HG03558 (cell line): ENCODE results near the gene PAQR6.

Experiments used
- ATAC-seq: cut with Tn5 transposase; IDR thresholded peaks from one replicate; pipeline ENCODE4 v1.9.1; 2021; ENCODE audit warnings: moderate number of reproducible peaks; ENCODE audit not compliant: unreplicated experiment; ENCODE audit errors: extremely low read depth

PAQR6 gene

DNA sequence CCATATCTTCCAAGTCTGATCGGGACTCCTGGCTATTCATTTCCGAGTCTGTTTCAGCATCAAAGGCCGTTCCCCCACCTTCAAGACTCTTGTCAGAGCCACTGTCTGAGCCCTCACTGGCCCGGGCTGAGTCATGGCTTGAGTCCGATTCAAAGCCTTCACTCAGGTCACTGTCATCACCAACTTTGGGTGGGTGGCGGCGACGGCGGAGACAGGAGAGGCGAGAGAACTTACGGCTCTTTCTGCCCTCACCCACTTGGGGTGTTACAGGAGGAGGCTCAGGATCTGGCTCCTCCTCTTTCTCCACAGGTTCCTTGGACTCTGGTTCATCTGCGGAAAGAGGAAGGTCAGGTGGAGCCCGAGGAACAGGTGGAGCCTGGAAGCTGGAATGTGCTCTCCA lies 18.2 kb upstream of the PAQR6 start:
- no peak for ATAC-seq

DNA sequence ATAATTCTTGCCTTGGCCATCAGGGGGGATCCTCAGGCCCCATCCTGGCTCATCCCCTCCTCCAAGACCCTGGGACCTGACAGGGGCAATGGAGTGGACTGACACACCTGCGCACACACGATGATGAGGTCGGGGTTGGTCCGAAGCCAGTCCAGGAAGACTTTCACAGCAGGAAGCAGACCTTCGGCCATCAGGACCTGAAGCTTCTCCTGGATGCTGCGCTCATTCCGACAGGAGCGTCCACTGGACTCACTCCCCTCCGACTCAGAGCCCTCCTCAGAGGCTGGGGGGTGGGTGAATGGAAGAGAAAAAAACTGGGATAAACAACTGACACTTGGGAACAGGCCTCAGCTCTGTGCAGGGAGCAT lies 15.4 kb upstream of the PAQR6 start:
- no peak for ATAC-seq

DNA sequence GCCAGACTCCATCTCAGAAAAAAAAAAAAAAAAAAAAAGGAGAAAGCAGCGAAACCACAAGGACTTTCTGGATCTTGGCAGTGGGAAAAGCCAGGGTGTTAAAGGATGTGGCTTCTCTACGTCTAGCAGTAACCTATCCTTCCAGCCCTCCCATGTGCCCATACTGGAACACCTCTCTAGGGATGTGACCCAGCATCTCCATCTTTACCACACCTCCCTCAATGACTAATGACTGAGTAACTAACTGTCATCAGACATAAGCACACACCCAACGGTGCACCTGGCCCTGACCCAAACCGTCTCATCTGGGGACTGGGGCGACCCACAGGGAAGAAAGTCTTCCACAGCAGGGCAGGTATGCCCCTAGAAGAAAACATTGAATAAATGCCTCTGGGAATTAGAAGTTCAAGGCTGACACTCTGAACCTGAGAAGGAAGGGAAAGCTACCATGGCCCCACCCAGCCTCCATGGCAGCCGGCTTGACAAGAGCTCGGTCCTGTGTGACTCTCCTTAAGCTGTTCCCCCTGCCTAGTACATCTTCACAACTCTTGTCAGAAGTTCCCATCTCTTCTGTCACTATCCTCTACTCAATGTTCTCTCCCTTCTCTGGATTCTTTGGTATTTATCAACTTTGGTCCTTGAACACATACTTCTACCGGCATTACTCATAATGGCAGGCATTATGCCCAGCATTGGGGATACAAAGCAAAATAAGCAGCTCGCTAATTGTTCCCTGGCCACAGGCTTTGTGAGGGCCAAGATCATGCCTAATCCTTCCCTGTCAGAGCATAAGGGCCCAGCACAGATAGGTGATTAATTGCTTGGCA lies 14.8 kb upstream of the PAQR6 start:
- no peak for ATAC-seq

DNA sequence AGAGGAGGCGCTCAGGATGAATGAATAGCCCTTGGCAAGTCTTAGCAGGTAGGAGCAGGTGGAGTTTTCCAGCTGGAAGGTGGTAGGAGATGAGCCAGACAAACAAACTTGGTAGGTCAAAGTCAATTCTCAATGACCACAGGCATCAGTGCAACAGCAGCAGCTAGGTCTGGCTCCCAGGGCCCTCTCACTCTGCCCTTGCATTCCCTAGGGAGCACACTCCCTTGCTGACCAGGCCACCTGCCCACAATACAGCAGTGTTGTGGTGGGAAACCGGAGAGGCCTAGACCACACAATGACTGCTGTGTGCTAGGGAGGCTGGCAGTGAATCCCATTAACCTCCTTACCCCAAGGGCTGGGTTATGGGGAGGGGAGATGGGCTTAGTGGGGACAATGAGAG lies 13.0 kb upstream of the PAQR6 start:
- no peak for ATAC-seq

DNA sequence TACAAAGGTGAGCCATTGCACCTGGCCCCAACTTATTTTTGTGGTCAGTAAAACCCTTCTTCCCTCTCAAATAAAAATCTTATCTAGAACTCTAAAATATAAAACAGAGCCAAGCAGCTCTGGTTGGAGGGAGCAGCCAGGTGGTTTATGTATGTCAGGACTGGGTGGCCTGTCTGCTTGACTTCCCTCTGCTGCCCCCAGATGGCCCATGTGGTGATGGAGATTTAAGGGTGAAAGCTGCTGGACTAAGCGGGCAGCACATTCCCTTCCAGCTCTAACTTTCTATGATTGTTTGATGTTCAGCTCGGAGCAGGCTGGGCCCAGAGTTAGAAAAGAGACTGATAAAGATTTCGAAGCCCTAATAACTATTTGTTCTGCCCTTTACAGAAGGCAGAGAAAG lies 11.9 kb upstream of the PAQR6 start:
- ATAC-seq: no peak

DNA sequence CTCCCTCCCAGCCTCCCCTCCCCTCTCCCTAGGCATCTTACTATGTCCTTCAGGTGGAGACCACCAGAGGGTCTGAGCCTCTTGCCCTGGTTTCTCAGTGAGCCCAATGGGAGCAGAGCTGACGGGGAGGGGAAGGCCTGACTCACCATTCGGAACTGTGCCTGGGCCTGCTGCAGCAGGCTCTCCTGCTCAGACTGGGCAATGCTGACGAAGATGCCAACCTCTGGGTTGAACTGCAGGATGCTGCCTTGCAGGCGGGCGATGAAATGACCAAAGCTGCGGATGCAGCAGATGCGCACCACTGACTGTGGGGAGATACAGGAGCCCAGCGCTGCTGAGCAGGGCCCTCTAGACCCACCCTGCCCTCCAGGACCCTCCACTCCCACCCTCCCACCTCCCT lies 11.0 kb upstream of the PAQR6 start:
- no peak for ATAC-seq

DNA sequence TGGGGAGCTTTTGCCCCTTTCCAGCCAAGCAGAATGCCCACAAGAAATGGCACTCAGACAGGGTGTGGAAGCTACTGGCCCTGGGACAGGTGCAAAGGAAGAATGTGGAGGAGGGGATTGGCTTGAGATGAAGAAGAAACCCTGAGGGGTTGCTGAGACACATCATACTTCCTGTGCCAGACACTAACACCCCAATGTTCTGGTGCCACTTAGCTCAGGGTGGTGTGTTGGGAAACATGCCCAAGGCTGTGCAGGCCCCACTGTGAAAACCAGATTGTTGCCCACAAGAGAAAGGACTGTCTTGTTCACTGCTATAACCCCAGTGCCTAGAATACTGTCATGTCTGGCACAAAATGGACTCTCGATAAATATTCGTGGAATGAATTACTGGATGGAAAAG lies 9.9 kb upstream of the PAQR6 start:
- ATAC-seq: no peak

DNA sequence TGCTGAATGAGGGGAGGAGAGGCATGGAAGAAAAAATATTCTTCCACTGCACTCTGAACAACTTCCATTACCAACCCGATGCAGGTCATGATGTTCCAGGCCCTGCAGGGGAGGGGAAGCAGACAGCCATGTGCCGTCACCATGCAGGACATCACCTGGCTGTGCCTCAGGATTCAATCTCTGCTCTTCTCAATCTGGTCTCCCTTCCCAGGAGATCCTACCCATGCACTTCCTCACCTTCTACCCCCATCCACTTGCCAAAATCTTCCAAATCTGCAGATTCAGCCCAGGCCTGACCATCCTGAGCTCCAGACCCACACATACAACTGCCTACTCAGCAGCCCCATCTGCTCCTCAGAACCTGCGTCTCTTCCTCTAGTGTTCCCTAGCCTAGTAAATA lies 5.8 kb upstream of the PAQR6 start:
- ATAC-seq: no peak

DNA sequence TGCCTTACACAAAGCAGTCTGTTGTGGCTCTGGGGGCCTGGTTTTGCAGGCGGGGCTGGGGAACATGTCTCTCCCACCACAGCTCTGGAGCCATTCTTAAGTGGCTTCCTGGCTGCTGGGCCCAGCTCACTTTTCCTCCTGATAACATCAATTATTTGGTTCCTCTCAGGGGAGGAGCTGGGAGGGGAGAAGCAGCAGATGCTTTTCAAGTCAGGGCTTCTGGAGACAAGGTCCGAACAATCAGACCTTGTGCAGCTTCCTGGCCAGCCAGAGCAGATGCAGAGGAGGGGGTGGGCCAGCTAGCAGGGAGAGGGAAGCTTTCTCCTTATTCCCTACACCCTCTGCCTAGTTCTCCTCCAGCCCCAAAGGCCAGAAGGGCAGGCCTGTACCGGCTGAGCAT lies 3.7 kb upstream of the PAQR6 start:
- no peak for ATAC-seq

DNA sequence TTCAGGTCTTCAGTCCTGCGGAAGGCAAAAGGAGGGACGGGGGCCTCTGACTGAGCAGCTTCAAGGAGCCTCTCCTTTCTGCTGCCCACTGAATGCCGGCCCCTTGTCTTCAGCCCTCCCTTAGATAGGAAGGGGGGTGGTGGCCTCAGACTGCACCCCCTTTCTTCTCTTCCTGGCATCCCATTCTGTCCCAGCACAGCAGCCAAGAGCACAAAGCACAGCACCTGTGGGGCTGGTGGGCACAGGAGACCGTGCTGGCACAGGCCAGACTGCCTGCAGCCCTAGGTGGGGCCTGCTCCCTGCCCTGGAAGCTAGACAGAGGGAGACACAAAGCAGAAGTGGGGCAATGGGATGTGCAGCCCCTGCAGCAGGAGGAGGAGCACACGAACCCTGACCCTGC lies 1.7 kb upstream of the PAQR6 start:
- no peak for ATAC-seq

DNA sequence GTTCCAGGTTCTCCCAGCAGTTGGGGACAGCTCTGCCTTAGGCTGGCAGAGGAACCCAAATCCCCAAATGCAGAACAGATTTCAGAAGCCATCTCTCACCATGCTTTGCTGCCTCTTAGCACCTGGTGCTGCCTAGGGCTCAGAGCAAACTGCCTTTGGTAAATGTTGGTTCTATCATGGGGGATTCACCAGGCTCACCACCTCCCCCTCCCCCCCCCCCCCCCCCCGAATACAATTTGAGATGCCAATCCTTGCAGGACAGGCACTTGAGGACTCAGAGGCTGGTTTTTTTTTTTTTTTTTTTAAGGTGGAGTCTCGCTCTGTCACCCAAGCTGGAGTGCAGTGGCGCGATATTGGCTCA lies 447 bp upstream of the PAQR6 start:
- ATAC-seq: no peak

DNA sequence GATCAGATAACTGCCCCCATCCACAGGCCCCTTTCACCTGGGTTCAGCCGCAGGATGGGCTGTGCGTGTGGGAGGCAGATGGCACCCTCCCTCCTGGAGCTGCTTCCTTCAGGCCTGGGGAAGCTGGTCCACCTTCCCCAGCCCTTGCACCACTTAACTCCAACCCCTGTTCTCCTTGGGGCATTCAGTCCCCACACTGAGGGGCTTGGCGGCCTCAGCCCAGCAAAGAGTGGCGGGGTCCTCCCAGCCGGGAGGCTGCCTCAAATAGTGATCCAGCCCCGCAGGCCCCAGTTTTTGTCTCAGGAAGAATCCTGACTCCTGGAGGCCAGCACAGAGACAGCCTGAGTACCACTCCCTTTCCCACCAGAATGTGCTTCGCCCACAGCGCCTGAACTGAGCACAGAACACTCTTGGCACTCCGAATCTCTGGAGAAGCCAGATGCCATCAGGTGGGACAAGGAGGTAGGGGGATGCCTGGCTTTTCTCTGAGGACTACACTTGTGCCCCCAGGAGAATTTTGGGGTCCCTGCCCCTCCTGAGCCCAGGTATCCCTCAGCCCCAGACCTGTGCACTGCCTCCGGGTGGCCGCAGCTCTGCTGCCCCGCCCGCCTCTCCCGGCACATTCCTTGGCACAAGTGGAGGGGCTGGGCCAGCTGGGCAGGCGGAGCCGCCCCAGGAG lies 936 bp downstream of the PAQR6 start:
- no peak for ATAC-seq

DNA sequence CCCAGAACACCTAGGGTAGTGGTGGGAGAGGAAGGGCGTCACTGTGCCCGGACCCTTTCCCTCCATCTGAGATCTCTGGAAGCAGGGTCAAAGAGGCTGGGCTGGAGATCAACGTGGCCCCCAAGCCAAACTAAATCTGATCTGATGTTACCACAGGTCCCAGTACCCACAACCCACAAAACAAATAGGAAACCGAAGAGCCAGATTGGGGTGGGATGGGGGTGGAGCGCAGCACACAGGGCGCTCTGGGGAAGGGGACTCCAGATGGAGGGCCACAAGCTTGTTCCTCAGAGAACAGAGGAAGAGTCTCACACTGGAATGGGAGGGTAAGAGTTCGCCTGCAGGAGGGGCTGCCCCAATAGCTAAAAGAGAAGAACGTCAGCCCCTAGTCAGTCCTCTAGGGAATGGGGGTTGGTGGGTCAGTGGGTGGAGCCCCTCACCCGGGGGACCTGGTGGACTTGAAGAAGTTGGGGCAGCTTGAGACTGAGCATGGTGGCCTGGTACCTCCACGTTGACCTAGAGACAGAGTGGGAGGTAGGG lies 1.5 kb downstream of the PAQR6 start:
- no peak for ATAC-seq

DNA sequence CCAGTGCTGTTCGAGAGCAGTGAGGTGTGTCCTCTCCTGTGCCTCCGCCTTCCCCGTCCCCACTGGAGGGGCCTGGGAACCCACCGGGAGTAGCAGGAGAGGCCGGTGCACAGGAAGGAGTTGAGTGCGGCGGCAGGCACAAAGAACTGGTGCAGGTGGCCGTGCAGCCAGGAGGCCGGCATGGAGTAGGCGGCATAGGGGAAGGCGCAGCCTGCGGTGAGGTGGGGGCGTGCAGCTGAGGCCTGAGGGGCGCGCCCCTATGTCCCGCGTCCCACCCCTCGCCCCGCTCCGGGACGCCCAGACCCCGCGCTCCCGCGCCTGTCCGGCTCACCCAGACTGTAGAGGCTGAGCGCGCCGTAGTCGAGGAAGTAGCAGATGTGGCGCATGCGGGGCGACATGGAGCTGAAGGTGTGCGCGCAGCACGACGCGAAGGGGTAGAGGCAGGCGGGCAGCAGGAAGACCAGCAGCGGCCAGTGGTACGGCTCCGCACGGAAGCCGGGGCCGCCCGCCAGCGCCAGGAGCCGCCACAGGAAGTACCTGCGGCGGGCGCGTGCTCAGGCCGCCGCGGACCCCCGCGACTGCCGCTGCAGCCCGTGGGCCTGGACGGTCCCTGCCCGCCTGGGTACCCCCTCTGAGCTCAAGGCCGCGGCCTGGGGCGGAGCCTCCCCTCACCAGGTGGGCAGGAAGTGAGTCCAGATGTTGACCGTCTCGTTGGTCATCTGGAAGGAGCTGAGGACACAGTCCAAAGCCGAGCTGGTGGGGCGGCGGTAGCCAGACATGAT lies 2.2 kb downstream of the PAQR6 start:
- ATAC-seq: no peak

DNA sequence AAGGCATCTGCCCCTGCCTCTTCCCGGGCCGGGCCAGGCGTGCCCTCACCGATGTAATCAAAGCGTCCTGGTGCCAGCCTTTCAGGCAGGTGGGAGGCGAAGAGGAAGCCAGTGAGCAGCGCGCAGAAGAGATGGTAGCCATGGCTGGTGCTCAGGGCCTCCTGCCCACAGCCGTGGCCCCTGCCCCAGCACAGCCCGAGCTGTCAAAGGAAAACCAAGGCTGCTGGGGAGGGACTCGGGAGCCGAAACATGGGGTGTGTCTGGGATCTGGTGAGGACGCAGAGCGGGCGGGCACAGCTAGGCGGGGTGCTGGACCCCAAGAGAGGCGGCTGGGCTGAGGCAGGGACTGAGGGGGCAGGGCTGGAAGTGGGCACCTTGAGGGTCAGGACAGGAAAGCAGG lies 3.1 kb downstream of the PAQR6 start:
- ATAC-seq: no peak

DNA sequence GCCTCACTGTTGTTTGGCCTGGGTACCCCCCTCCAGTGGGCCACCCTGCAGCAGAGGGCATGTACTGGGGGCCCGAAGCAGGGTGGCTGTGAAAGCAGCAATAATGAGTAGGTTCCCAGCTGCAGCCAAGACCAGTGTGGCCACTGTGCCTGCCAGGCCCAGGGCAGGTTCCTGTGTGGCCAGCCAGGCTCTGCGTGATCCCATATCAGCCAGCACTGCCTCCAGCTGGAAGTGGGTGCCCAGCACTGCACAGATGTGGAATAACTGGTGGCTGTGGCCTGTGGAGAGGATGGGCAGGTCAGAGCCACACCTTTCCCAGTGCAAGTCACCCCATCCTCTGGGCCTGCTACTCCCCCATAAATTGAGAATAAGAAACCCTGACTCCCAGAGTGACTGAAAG lies 3.7 kb downstream of the PAQR6 start:
- ATAC-seq: no peak

DNA sequence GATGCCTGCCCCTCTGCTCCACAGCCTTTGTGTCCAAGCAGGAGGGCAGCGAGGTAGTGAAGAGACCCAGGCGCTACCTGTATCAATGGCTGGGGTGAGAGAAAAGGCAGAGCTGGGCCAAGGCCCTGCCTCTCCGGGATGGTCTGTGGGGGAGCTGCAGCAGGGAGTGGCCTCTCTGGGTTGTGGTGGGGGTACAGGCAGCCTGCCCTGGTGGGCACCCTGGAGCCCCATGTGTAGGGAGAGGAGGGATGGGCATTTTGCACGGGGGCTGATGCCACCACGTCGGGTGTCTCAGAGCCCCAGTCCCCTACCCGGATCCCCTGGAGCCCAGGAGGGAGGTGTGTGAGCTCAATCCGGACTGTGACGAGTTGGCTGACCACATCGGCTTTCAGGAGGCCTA lies 5.1 kb downstream of the PAQR6 start:
- no peak for ATAC-seq

DNA sequence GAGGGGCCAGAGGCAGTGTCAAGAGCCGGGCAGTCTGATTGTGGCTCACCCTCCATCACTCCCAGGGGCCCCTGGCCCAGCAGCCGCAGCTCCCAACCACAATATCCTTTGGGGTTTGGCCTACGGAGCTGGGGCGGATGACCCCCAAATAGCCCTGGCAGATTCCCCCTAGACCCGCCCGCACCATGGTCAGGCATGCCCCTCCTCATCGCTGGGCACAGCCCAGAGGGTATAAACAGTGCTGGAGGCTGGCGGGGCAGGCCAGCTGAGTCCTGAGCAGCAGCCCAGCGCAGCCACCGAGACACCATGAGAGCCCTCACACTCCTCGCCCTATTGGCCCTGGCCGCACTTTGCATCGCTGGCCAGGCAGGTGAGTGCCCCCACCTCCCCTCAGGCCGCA lies 5.9 kb downstream of the PAQR6 start, which contains the start of gene BGLAP:
TSS of gene BGLAP (plus strand) at position 259 of the 400 bp plus-strand sequence. CDS start at position 307, 48 bp downstream.
- ATAC-seq: no peak

DNA sequence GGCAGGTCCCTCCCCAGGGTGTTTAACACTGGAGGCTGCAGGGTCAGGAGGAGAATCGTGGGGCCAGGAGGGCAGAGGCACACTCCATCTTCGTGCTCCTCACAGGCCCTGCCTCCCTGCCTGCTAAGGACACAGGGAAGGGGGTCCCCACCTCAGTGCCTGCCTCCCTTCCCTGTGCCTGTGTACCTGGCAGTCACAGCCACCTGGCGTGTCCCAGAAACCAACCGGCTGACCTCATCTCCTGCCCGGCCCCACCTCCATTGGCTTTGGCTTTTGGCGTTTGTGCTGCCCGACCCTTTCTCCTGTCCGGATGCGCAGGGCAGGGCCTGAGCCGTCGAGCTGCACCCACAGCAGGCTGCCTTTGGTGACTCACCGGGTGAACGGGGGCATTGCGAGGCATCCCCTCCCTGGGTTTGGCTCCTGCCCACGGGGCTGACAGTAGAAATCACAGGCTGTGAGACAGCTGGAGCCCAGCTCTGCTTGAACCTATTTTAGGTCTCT lies 6.5 kb downstream of the PAQR6 start:
- ATAC-seq: no peak

DNA sequence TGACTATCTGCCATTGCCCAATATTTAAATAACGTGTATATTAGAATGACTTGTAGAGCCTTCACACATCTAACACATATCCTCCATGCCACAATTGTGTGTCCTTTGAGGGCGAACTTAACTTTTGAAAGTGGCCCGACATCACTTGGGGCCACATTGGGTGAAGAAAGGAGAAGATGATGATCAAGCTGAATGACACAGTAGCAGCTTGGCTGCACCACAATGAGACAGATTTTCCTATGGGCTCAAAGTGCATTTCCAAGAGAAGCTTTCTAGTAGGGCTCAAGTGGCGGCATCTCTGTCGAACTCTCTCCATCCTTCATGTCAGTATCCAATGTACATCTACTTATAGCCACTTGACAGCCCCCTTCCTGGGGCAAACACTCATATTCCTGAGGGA lies 9.6 kb downstream of the PAQR6 start:
- no peak for ATAC-seq

DNA sequence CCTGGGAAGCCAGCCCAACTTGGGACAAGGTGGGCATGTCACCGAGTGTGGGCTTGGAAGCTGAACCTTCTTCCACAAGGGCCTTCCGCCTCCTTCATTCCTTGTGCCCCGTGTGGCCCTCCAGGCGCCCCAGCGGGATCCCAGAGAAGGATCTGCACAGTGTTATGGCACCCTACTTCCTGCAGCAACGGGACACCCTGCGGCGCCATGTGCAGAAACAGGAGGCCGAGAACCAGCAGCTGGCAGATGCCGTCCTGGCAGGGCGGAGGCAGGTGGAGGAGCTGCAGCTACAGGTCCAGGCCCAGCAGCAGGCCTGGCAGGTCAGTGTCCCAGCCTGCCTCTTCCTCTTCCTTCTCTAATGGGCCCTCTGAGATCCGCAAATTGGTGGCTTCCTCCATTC lies 11.7 kb downstream of the PAQR6 start:
- ATAC-seq: no peak
